Mesodermal cell (in vitro differentiated cells): ENCODE results near the gene DNAH10.

Experiments used
- H3K27ac ChIP-seq: 2 replicates; pipeline ENCODE4 v1.7.0; 2013; ENCODE audit warnings: mild to moderate bottlenecking, low read depth, low read length, moderate library complexity; ENCODE audit not compliant: severe bottlenecking
- H3K36me3 ChIP-seq: 2 replicates; pipeline ENCODE4 v1.7.1; 2013; ENCODE audit warnings: mild to moderate bottlenecking, low read length, moderate library complexity; ENCODE audit not compliant: control insufficient read depth, insufficient read depth
- H3K4me1 ChIP-seq: one replicate; pipeline ENCODE4 v1.7.1; 2013; ENCODE audit warnings: mild to moderate bottlenecking, low read length; ENCODE audit not compliant: insufficient read depth, control insufficient read depth, poor library complexity, severe bottlenecking
- H3K4me3 ChIP-seq: 2 replicates; pipeline ENCODE4 v1.7.0; 2013; ENCODE audit warnings: low read length, control low read depth, mild to moderate bottlenecking; ENCODE audit not compliant: insufficient read depth, poor library complexity, severe bottlenecking; ENCODE audit errors: extremely low read depth
- H3K9me3 ChIP-seq: 2 replicates; pipeline ENCODE4 v1.7.1; 2013; ENCODE audit warnings: mild to moderate bottlenecking, low read length, moderate library complexity; ENCODE audit not compliant: control insufficient read depth
- WGBS, 2 experiments: methylation state at CpG; one replicate each; pipeline ENCODE4 v1.1.5; 2013; ENCODE audit warnings: missing lambda C conversion rate in 2 of 2; ENCODE audit not compliant: insufficient coverage in 2 of 2; 5-methylcytosine and 5-hydroxymethylcytosine counted together

Gene DNAH10

DNA sequence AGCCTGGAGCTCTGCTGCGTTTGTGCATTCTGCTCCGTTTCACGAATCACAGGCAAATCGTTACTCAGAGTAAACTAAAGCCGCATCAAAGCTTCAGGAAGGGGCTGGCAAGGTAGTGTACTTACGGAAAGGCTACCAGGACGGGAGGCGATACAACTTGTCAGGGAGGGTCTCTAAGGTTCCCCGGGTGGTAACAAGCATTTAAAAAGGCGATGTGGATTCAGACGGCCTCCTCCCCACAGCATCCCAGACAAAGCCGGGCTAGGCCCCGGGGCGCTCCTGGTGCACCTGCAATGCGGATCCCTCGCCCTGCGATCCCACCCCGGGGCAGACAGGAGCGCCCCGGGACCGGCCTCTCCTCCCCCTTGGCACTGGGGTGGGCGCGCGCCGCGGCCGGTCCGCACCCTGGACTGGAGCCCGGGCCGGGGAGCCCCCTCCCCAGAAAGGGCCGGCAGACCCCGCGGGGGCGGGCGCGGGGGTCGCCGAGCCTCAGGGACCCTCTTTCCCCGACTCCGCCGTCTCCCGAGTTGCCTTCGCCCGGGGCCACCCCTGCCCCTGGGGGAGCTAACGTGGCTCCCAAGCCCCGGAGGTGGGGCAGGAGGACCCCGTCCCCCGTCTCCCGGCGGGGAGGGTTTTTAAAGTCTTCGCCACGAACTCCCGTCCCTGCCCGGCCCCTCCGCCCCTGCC is 209.8 kb downstream of the DNAH10 start:
- no peaks in the 10 kb centered on the region for H3K9me3 ChIP-seq
- peak overlapping the region; percentile 87 for H3K4me3 ChIP-seq
- H3K4me1 ChIP-seq = peaks cover 5% of the 10 kb centered on the region
- WGBS, 2 experiments = 0 to 1% methylated on average over 37 to 39 of the region's 55 CpGs
- peaks cover 34% of the 10 kb centered on the region for H3K36me3 ChIP-seq
- no peak overlapping the region for H3K27ac ChIP-seq

DNA sequence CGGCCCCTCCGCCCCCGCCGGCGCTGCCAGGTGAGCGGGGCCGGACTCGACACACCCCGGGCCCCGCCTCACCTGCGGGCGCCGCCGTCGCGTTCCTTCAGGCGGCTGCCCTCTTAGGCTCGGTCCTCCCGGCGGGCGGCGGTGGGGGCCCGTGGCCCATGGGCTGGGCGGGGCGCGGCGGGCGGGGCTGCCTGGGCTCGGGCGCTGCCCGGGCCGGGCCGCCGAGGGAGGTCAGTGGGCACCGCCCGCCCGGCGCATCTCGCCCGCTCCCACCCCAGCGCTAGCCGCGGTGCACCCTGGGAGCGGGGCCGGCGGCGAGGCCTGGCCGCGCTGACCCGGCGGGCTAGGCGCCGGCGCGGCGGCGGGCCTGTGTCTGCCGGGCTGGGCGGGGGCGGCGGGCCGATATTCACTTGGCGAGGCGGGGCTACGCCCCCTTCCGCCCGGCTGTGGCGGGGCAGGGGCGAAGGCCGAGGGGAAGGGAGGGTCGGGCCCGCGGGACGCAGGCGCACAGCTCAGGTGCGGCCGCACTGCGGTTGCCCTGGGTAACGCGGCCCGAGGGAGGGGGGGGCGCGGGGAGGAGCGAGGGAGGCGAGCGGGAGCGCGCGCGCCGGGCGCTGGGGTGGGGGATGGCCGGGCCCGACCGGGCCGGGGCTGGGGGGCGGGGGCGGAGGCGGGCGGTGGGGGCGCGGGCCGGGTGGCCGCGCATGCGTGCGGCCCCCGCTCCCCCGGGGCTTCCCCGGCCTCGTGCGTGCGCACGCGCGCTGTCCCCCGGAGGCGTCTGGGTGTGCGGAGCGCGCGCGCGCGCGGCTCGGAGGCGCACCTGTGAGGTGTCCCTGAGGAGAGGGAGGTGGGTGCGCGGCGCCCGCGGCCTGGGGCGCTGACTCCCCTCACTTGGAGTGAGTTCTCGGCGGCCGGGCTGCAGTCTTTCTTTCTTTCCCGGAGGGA is 210.6 kb downstream of the DNAH10 start, which contains the start of the genes CCDC92 and ZNF664:
TSS of gene CCDC92 (minus strand) at position 375 of the 945 bp plus-strand sequence. CDS start 28,526 bp downstream, outside the sequence.
TSS of gene ZNF664 (plus strand) at position 759 of the 945 bp plus-strand sequence. CDS start 38,930 bp downstream, outside the sequence.
- peak within 1 kb of the TSS; percentile 70 for H3K27ac ChIP-seq
- no peaks in the 10 kb centered on the region for H3K9me3 ChIP-seq
- 0% methylated on average over 35 to 75 of the region's 138 CpGs for WGBS, 2 experiments
- peaks cover 35% of the 10 kb centered on the region for H3K36me3 ChIP-seq
- peak within 1 kb of the TSS; percentile 87 for H3K4me3 ChIP-seq
- peaks cover 5% of the 10 kb centered on the region for H3K4me1 ChIP-seq

DNA sequence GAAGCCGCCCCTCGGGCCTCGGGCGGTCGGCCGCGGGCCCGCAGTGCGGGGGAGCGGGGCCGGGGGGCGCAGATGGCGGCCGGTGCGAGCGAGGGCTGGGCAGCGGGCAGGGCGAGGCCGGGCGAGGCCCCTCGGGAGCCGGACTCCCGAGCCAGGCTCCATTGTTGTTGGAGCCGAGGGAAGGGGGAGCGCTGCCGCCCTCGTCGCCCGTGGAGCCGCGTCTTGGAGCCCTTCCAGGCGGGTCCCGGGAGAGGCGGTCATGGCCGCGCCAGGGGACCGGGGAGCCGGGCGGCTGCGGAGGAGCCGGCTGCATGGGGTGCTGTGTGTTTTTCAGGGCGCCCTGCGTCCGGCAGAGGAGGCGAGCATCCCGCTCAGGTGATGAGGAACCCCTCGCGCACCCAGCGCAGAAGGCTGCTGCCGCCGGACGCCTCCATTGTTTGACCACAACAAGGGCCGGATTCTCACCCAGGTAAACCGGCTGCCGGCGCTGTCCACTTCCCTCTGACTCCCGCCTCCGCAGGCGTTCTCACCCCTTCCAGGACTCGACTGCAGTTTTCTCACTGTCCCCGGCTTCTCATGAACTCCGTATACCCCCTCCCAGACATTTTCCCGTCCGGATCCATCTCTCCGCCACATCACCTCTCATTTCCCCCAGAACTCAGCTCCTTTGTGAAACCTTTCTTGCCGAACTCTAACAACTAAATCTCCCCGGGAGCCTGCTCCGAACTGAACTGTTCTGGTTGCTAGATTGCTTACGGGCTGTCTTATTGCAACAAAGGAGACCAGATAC is 211.6 kb downstream of the DNAH10 start:
- Histone ChIP-seq H3K36me3 (peaks cover 36% of the 10 kb centered on the region), H3K4me1 (peaks cover 5% of the 10 kb centered on the region), H3K27ac (peak overlapping the region; percentile 70), H3K9me3 (no peaks in the 10 kb centered on the region), H3K4me3 (peak overlapping the region; percentile 73)
- WGBS, 2 experiments = 0 to 1% methylated on average over 37 to 68 of the region's 69 CpGs

DNA sequence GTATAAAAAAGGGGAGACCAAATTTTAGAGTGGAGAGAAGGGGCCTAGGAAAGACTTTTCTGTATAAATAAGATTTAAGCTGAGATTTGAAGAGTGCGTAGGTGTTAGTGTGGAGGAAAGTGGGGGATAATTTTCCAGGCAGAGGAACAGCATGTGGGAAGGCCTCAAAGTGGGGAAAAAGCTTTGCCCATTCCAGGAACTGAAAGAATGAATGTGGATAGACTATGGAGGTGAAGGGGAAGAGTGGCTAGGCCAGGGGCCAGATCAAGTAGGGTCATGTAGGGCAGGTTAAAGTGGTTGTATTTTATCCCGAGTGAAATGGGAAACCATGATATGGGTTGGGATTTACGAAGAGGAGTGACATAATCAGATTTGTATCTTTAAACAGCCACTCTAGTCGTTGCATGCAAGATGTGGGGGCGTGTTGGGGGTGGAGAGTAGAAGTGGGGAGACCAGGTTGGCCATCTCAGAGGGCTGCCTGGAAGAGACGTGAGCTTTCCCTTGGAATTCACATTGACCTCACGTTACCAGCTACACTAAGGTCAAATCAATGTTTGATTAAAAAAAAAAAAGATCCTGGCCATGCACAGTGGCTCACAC is 214.2 kb downstream of the DNAH10 start:
- H3K36me3 ChIP-seq = peaks cover 51% of the 10 kb centered on the region

DNA sequence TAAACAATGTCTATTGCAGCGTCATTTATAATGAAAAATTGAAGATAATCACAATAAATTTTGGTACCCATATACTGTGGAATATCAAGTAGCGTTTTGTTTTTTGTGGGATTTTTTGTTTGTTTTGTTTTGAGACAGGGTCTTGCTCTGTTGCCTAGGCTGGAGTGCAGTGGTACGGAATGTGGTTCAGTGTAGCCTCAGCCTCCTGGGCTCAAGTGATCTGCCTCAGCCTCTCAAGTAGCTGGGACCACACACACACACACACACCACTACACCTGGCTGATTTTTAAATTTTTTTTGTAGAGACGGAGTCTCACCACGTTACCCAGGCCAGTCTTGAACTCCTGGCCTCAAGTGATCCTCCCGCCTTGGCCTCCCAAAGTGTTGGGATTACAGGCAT is 217.5 kb downstream of the DNAH10 start:
- WGBS, 2 experiments = 92 to 100% methylated on average over 1 to 2 of the region's 6 CpGs
- Histone ChIP-seq H3K4me1 (peaks cover 3% of the 10 kb centered on the region), H3K9me3 (no peaks in the 10 kb centered on the region), H3K36me3 (peaks cover 65% of the 10 kb centered on the region), H3K4me3 (no peak overlapping the region), H3K27ac (no peak overlapping the region)

More for the DNA sequence above, 214.2 kb downstream of the DNAH10 start:
- peaks cover 5% of the 10 kb centered on the region for H3K4me1 ChIP-seq
- H3K9me3 ChIP-seq = no peaks in the 10 kb centered on the region
- H3K4me3 ChIP-seq = no peak overlapping the region
- WGBS, 2 experiments = 95 to 98% methylated on average over 4 of the region's 7 CpGs
- no peak overlapping the region for H3K27ac ChIP-seq

DNA sequence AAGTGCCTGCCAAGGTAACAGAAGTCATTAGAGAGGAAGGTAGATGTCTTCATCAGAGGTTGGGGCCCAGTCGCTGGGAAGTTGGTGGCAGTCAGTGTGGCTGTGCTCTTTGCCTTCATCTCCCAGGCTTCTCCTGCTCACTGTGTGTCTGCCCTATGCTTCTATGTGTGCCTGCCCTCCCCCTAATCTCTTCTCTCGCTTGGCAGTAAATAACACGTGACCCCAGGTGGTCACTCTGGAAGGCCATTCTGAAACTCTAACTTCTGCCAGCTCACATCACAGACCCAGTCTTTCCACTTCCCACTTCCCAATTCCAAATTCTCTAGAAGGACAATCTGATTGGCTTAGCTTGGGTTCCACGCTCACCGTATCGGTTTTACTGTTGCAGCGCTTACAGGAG is 220.2 kb downstream of the DNAH10 start:
- Histone ChIP-seq H3K4me1 (peaks cover 12% of the 10 kb centered on the region), H3K4me3 (no peak overlapping the region), H3K36me3 (peaks cover 53% of the 10 kb centered on the region), H3K27ac (no peak overlapping the region), H3K9me3 (no peaks in the 10 kb centered on the region)
- WGBS, 2 experiments = 95 to 96% methylated on average over 5 to 7 of the region's 7 CpGs

DNA sequence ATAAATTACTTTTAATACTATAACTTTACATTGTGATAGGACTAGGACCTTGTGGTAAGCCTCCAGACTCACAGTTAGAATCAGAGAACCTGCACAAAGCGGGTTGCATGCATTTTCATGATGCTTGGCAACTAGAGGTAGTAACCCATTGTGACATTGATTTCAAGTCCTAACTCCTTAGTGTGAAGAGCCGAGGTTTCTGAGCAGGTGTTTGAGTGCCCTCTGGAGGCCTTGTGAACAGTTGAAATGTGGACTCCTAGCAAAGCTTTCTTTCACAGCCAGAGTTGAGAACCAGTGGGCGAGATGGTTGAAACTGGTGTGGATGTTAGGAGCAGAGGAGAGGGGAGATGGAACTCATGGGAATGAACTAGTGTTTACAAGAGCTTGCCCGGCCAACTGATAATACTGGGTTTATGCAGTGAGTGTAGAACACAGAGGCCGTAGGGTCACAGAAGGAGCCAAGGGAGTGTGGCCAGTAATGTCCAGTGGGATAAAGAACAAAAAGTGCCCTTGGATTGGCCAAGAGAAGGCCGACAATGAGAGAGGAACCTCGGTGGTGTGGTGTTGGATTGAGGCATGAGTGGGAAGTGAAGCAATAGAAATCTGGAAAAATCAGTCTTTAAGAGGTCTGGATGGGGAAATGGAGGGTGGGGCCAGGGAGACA is 221.9 kb downstream of the DNAH10 start:
- Histone ChIP-seq H3K4me3 (no peak overlapping the region), H3K36me3 (peaks cover 57% of the 10 kb centered on the region)

DNA sequence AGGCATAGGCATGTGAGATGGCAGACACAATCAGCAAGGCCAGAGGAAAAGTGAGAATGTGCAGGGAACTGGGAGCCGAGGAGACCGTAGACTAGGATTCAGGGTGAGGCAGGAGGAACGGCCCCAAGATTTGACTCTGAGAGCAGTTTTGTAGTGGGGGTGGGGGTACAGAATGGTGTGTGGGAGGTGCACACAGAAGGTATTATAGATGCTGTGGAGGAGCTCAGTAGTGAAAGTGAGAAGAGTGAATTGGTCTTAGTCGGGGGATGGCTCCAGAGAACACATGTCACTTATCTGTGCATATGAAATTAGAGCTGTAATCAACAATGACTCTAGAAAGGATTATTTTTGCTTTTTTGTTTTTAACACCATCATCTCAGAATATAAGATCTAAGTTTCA is 222.8 kb downstream of the DNAH10 start:
- Histone ChIP-seq H3K9me3 (no peaks in the 10 kb centered on the region), H3K36me3 (peaks cover 58% of the 10 kb centered on the region), H3K4me1 (peaks cover 12% of the 10 kb centered on the region), H3K27ac (no peak overlapping the region), H3K4me3 (no peak overlapping the region)
- 100% methylated on average over 3 of the region's 4 CpGs for WGBS, 2 experiments

More for the DNA sequence above, 221.9 kb downstream of the DNAH10 start:
- Histone ChIP-seq H3K9me3 (no peaks in the 10 kb centered on the region), H3K27ac (no peak overlapping the region), H3K4me1 (peaks cover 12% of the 10 kb centered on the region)
- 80% methylated on average over 6 of the region's 7 CpGs for WGBS, 2 experiments
